ENCODE measurements around the gene FRAS1.
"Not testable (repeated sequence)": the region's sequence is repeated elsewhere in the genome, so short reads cannot be mapped to it uniquely, and the experiment has no call there.

Gene FRAS1

GRCh38 chr4:78058591-78059523, 1.7 kb downstream of the FRAS1 start:
- DNase-seq (ENCODE audit: low read depth, low spot score), result no peak

GRCh38 chr4:78059524-78059889, 2.4 kb downstream of the FRAS1 start:
- peak; percentile 49 for DNase-seq (ENCODE audit: low read depth, low spot score)

- no peak for DNase-seq (ENCODE audit: low read depth, low spot score)
Observed at GRCh38 chr4:78059938-78060337, 2.8 kb downstream of the FRAS1 start.

GRCh38 chr4:78061939-78062570, 4.9 kb downstream of the FRAS1 start:
- no peak for DNase-seq (ENCODE audit: low read depth, low spot score)

- no peak for DNase-seq (ENCODE audit: low read depth, low spot score)
Observed at GRCh38 chr4:78065508-78066192, 8.5 kb downstream of the FRAS1 start.

GRCh38 chr4:78068481-78068880, 11.4 kb downstream of the FRAS1 start:
- DNase-seq (ENCODE audit: low read depth, low spot score), result no peak

- no peak for DNase-seq (ENCODE audit: low read depth, low spot score)
Observed at GRCh38 chr4:78069319-78069718, 12.2 kb downstream of the FRAS1 start.

- no peak for DNase-seq (ENCODE audit: low read depth, low spot score)
Observed at GRCh38 chr4:78069859-78070258, 12.7 kb downstream of the FRAS1 start.

- no peak for DNase-seq (ENCODE audit: low read depth, low spot score)
Observed at GRCh38 chr4:78070731-78071282, 13.7 kb downstream of the FRAS1 start.

- no peak for DNase-seq (ENCODE audit: low read depth, low spot score)
Observed at GRCh38 chr4:78074759-78075158, 17.6 kb downstream of the FRAS1 start.

GRCh38 chr4:78075986-78076385, 18.9 kb downstream of the FRAS1 start:
- no peak for DNase-seq (ENCODE audit: low read depth, low spot score)

GRCh38 chr4:78078101-78078500, 21.0 kb downstream of the FRAS1 start:
- no peak for DNase-seq (ENCODE audit: low read depth, low spot score)

- no peak for DNase-seq (ENCODE audit: low read depth, low spot score)
Observed at GRCh38 chr4:78079726-78080430, 22.8 kb downstream of the FRAS1 start.

GRCh38 chr4:78081541-78081940, 24.4 kb downstream of the FRAS1 start:
- DNase-seq (ENCODE audit: low read depth, low spot score), result no peak

GRCh38 chr4:78083035-78083434, 25.9 kb downstream of the FRAS1 start:
- no peak for DNase-seq (ENCODE audit: low read depth, low spot score)

- no peak for DNase-seq (ENCODE audit: low read depth, low spot score)
Observed at GRCh38 chr4:78091534-78091933, 34.4 kb downstream of the FRAS1 start.

GRCh38 chr4:78092350-78092749, 35.2 kb downstream of the FRAS1 start:
- DNase-seq (ENCODE audit: low read depth, low spot score), result not testable (repeated sequence)

GRCh38 chr4:78092850-78093249, 35.7 kb downstream of the FRAS1 start:
- no peak for DNase-seq (ENCODE audit: low read depth, low spot score)

GRCh38 chr4:78095081-78095480, 38.0 kb downstream of the FRAS1 start:
- no peak for DNase-seq (ENCODE audit: low read depth, low spot score)

- DNase-seq (ENCODE audit: low read depth, low spot score), result no peak
Observed at GRCh38 chr4:78099058-78099457, 41.9 kb downstream of the FRAS1 start.

GRCh38 chr4:78100060-78100459, 42.9 kb downstream of the FRAS1 start:
- DNase-seq (ENCODE audit: low read depth, low spot score), result peak; percentile 18

- DNase-seq (ENCODE audit: low read depth, low spot score), result no peak
Observed at GRCh38 chr4:78119698-78120097, 62.6 kb downstream of the FRAS1 start.

All from smooth muscle cell of the brain vasculature (primary cell).